Neural progenitor cell (in vitro differentiated cells): ENCODE results near the gene FOSB. TPM values are rescaled to one million over a fixed set of nuclear protein-coding genes. Genes with fewer than 3 reads are reported as not detected.

Experiments
- DNase-seq: peaks from one replicate; pipeline ENCODE4 v3.0.0-alpha.2; 2016; ENCODE audit warnings: low spot score
- H2AFZ ChIP-seq: fragments of 200-600 bp; sonication (generic); replicated peaks from 2 replicates; pipeline ENCODE4 v1.6.1; 2016; ENCODE audit warnings: antibody characterized with exemption
- H3F3A ChIP-seq: fragments of 200-600 bp; sonication (generic); 2 replicates; pipeline ENCODE4 v1.6.1; 2016; ENCODE audit warnings: antibody characterized with exemption, low read depth
- H3K27ac ChIP-seq: fragments of 200-600 bp; sonication (generic); 2 replicates; pipeline ENCODE4 v1.5.1; 2016; ENCODE audit warnings: mild to moderate bottlenecking
- H3K27me3 ChIP-seq: fragments of 200-600 bp; sonication (generic); 2 replicates; pipeline ENCODE4 v1.6.1; 2016; ENCODE audit warnings: mild to moderate bottlenecking, moderate library complexity
- H3K36me3 ChIP-seq: fragments of 200-600 bp; sonication (generic); 2 replicates; pipeline ENCODE4 v1.5.1; 2016
- H3K4me1 ChIP-seq: fragments of 200-600 bp; sonication (generic); 2 replicates; pipeline ENCODE4 v1.6.1; 2016; ENCODE audit warnings: mixed run types
- H3K4me2 ChIP-seq: fragments of 200-600 bp; sonication (generic); 2 replicates; pipeline ENCODE4 v1.6.1; 2016
- H3K4me3 ChIP-seq: fragments of 200-600 bp; sonication (generic); 2 replicates; pipeline ENCODE4 v1.5.1; 2016
- H3K79me2 ChIP-seq: fragments of 200-600 bp; sonication (generic); 2 replicates; pipeline ENCODE4 v1.6.1; 2016; ENCODE audit warnings: low read depth
- H3K9ac ChIP-seq: fragments of 200-600 bp; sonication (generic); 2 replicates; pipeline ENCODE4 v1.6.1; 2016
- H3K9me3 ChIP-seq: fragments of 200-600 bp; sonication (generic); 2 replicates; pipeline ENCODE4 v1.5.1; 2016; ENCODE audit warnings: low read depth
- H4K20me1 ChIP-seq: fragments of 200-600 bp; sonication (generic); 2 replicates; pipeline ENCODE4 v1.6.1; 2016; ENCODE audit warnings: low read depth
- H3K27ac Mint-ChIP-seq: 3 replicates; pipeline ENCODE4 v1.8.0; 2021; ENCODE audit warnings: mixed read lengths
- H3K27me3 Mint-ChIP-seq: 2 replicates; pipeline ENCODE4 v1.8.0; 2022; ENCODE audit warnings: low read depth, mild to moderate bottlenecking, inconsistent platforms, moderate library complexity, mixed read lengths; ENCODE audit not compliant: insufficient read depth
- H3K36me3 Mint-ChIP-seq: 3 replicates; pipeline ENCODE4 v1.8.0; 2021; ENCODE audit warnings: mixed read lengths
- H3K4me1 Mint-ChIP-seq: 3 replicates; pipeline ENCODE4 v1.8.0; 2021; ENCODE audit warnings: mixed read lengths
- H3K4me3 Mint-ChIP-seq: 3 replicates; pipeline ENCODE4 v1.8.0; 2021; ENCODE audit warnings: mild to moderate bottlenecking, moderate library complexity, mixed read lengths
- H3K9me3 Mint-ChIP-seq: 3 replicates; pipeline ENCODE4 v1.8.0; 2020; ENCODE audit warnings: mixed read lengths
- EZH2 ChIP-seq: fragments of 200-600 bp; sonication (generic); IDR thresholded peaks from 2 replicates; pipeline ENCODE4 v1.6.1; 2017; ENCODE audit warnings: antibody characterized with exemption, mild to moderate bottlenecking, moderate library complexity
- EZH2phosphoT487 ChIP-seq: fragments of 200-600 bp; sonication (generic); IDR thresholded peaks from 2 replicates; pipeline ENCODE4 v1.6.1; 2017; ENCODE audit warnings: antibody characterized with exemption
- total RNA-seq: library from RNA; depleted of rRNA; stranded (reverse); fragments of >200 nt; gene quantifications from 2 replicates; pipeline ENCODE4 v1.2.3, GENCODE V29; 2015; ENCODE audit warnings: low replicate concordance
- TF ChIP-seq, protein P1 (sequence below): fragments of 200-600 bp; sonication (generic); IDR thresholded peaks from 2 replicates; pipeline ENCODE4 v1.5.1; 2017; ENCODE audit warnings: antibody characterized with exemption, mild to moderate bottlenecking

The FOSB gene
- total RNA-seq, 1 donor from 2014 or later: 2.3 TPM

DNA sequence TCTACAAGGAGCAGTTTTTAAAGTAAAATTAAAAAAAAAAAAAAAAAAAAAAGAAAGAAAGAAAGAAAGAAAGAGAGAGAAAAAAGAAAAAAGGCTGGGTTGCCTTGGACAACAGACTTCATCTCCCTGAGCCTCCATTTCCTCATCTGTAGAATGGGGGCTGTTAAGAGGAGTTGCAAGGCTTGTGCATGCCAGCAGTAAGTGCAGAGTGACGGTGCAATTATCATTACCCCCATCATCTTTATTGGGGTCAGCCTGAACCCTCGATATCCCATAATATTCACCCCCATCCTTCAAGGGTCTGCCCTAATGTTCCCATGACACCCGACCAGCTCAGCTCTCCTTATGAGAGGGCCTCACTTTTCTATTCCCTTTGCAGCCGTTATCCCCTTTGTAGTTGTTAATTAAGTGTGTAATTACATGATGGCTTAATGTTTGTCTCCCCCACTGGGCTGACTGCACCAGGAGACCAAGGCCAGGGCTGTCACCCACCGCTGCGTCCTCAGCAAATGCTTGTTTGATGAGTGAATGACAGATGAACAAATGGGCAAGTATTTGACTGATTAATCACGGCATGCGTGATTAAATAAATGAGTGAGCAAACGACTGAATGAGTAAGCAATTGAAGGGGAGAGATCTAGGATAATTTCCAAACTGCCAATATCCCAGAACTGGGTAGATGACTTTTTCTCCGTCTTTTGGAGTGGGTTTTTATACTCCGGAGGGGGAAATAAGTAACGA is 10.1 kb downstream of the FOSB start:
- Histone ChIP-seq H3K4me3 (peak overlapping the region; percentile 67), H3K4me1 (peaks cover 1% of the 10 kb centered on the region), H3K79me2 (no peaks in the 10 kb centered on the region), H3K27ac (peak overlapping the region; percentile 98), H3K27me3 (peaks cover 10% of the 10 kb centered on the region), H3K4me2 (peak overlapping the region; percentile 78), H2AFZ (no peak overlapping the region), H3F3A (peaks cover 20% of the 10 kb centered on the region), H4K20me1 (no peaks in the 10 kb centered on the region), H3K9ac (no peak overlapping the region), H3K9me3 (no peaks in the 10 kb centered on the region), H3K36me3 (no peaks in the 10 kb centered on the region)
- no peak for TF ChIP-seq EZH2
- TF ChIP-seq, protein P1, sequence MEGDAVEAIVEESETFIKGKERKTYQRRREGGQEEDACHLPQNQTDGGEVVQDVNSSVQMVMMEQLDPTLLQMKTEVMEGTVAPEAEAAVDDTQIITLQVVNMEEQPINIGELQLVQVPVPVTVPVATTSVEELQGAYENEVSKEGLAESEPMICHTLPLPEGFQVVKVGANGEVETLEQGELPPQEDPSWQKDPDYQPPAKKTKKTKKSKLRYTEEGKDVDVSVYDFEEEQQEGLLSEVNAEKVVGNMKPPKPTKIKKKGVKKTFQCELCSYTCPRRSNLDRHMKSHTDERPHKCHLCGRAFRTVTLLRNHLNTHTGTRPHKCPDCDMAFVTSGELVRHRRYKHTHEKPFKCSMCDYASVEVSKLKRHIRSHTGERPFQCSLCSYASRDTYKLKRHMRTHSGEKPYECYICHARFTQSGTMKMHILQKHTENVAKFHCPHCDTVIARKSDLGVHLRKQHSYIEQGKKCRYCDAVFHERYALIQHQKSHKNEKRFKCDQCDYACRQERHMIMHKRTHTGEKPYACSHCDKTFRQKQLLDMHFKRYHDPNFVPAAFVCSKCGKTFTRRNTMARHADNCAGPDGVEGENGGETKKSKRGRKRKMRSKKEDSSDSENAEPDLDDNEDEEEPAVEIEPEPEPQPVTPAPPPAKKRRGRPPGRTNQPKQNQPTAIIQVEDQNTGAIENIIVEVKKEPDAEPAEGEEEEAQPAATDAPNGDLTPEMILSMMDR: no peak
- H3K4me1 Mint-ChIP-seq: peaks cover 15% of the 10 kb centered on the region
- peak; percentile 64 for DNase-seq
- peaks cover 35% of the 10 kb centered on the region for H3K27me3 Mint-ChIP-seq
- H3K4me3 Mint-ChIP-seq: peak overlapping the region; percentile 78
- peak overlapping the region; percentile 100 for H3K27ac Mint-ChIP-seq
- H3K9me3 Mint-ChIP-seq: peaks cover 4% of the 10 kb centered on the region
- H3K36me3 Mint-ChIP-seq: no peaks in the 10 kb centered on the region

DNA sequence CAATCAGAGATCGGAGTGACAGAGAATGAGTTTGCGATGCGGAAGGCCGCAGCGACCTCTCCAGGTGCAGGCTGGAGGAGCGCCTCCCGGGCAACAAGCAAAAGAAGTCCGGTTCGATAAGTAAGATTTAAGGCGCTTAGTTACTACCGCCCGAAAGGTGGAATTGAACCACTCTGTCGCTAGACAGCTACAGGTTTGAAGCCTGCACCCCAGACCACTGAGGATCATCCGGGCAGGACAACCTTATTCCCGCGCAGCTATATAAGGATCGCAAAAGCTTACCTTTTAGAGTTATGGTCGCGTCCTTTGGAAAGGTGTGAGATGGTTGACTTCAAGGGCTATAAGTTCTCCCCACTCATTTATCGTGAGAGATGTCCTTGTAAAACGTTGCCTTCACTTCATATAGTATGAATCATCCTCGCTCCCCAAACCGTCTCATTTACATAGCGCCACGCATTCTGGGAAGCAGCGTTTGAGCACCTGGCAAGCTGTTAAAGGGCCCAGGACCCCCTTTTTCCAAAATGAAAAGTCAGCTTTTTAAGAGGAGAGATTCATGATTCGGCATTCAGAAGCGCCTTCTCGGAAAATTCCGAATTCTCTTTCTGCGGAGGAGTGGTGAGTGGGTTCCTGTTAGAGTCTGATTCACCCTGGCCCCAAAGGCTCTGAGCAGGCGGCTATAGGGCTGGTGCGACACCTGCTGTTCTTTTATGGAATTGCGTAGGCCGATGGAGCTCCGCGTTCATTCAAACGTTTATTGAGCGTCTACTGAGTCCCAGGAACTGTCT is 10.8 kb downstream of the FOSB start:
- Histone ChIP-seq H3F3A (peaks cover 20% of the 10 kb centered on the region), H4K20me1 (no peaks in the 10 kb centered on the region), H3K79me2 (no peaks in the 10 kb centered on the region), H3K36me3 (no peaks in the 10 kb centered on the region), H3K27ac (peak overlapping the region; percentile 98), H3K4me3 (peak overlapping the region; percentile 67), H3K9me3 (no peaks in the 10 kb centered on the region), H3K9ac (peak overlapping the region; percentile 89), H2AFZ (peak overlapping the region; percentile 92), H3K27me3 (peaks cover 7% of the 10 kb centered on the region), H3K4me2 (peak overlapping the region; percentile 78), H3K4me1 (no peaks in the 10 kb centered on the region)
- H3K27ac Mint-ChIP-seq: peak overlapping the region; percentile 100
- peak; percentile 93 for DNase-seq
- peaks cover 34% of the 10 kb centered on the region for H3K27me3 Mint-ChIP-seq
- TF ChIP-seq, protein P1: peak; percentile 97
- TF ChIP-seq EZH2 (no peak), EZH2phosphoT487 (no peak)
- peaks cover 4% of the 10 kb centered on the region for H3K9me3 Mint-ChIP-seq
- H3K4me3 Mint-ChIP-seq: peak overlapping the region; percentile 78
- no peaks in the 10 kb centered on the region for H3K36me3 Mint-ChIP-seq
- peaks cover 12% of the 10 kb centered on the region for H3K4me1 Mint-ChIP-seq

DNA sequence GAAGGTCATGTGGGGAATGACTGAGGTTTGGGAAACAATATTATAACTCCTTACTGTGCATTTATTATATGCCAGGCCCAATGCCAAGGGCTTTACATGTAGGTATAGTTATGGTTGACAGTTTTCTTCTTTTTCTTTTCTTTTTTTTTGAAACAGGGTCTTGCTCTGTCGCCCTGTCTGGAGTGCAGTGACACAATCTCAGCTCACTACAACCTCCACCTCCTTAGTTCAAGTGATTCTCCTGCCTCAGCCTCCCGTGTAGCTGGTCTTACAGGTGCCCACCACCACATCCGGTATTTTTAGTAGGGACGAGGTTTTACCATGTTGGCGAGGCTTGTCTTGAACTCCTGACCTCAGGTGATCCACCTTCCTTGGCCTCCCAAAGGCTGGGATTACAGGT is 15.2 kb downstream of the FOSB start:
- Mint-ChIP-seq H3K27ac (no peak overlapping the region), H3K4me3 (no peak overlapping the region), H3K27me3 (peaks cover 14% of the 10 kb centered on the region), H3K4me1 (peaks cover 8% of the 10 kb centered on the region), H3K9me3 (peaks cover 2% of the 10 kb centered on the region), H3K36me3 (no peaks in the 10 kb centered on the region)
- Histone ChIP-seq H3K4me1 (no peaks in the 10 kb centered on the region), H3F3A (peaks cover 23% of the 10 kb centered on the region), H3K9ac (no peak overlapping the region), H3K27me3 (no peaks in the 10 kb centered on the region), H3K9me3 (no peaks in the 10 kb centered on the region), H4K20me1 (no peaks in the 10 kb centered on the region), H3K79me2 (no peaks in the 10 kb centered on the region), H3K4me2 (no peak overlapping the region), H3K36me3 (no peaks in the 10 kb centered on the region), H2AFZ (no peak overlapping the region), H3K27ac (no peak overlapping the region), H3K4me3 (no peak overlapping the region)
- TF ChIP-seq, protein P1: no peak
- TF ChIP-seq EZH2phosphoT487 (no peak), EZH2 (no peak)
- no peak for DNase-seq
